Hematopoietic multipotent progenitor cell treated with erythropoietin and hydrocortisone succinate and interleukin-3 and kit ligand, for 8 days (in vitro differentiated cells): ENCODE data around the gene SLC24A3.
A peak's percentile ranks its signal among the peaks of the same experiment; 100 is the strongest.
"Not testable (repeated sequence)": the region's sequence is repeated elsewhere in the genome, so short reads cannot be mapped to it uniquely, and the experiment has no call there.

ENCODE experiments used
- DNase-seq: peaks from one replicate; pipeline ENCODE4 v3.0.0-alpha.2; 2015

The SLC24A3 gene

GRCh38 chr20:19730706-19731105 is 518.3 kb downstream of the SLC24A3 start:
- no peak for DNase-seq

GRCh38 chr20:19734811-19735210 is 522.4 kb downstream of the SLC24A3 start:
- DNase-seq: no peak

- DNase-seq: peak; percentile 52
These were observed 523.0 kb downstream of the SLC24A3 start for GRCh38 chr20:19735446-19735845.

- DNase-seq: no peak
These were observed 524.6 kb downstream of the SLC24A3 start for GRCh38 chr20:19737025-19737424.

GRCh38 chr20:19738951-19739350 is 526.5 kb downstream of the SLC24A3 start:
- DNase-seq: no peak

GRCh38 chr20:19739351-19739750 is 526.9 kb downstream of the SLC24A3 start:
- no peak for DNase-seq

GRCh38 chr20:19740512-19740911 is 528.1 kb downstream of the SLC24A3 start:
- DNase-seq: no peak

GRCh38 chr20:19741924-19742323 is 529.5 kb downstream of the SLC24A3 start:
- DNase-seq: no peak

- DNase-seq: no peak
These were observed 530.7 kb downstream of the SLC24A3 start for GRCh38 chr20:19742974-19743639.

- DNase-seq: no peak
These were observed 531.2 kb downstream of the SLC24A3 start for GRCh38 chr20:19743640-19743995.

GRCh38 chr20:19745106-19745505 is 532.7 kb downstream of the SLC24A3 start:
- no peak for DNase-seq

GRCh38 chr20:19745584-19745983 is 533.1 kb downstream of the SLC24A3 start:
- no peak for DNase-seq

- no peak for DNase-seq
These were observed 534.0 kb downstream of the SLC24A3 start for GRCh38 chr20:19746396-19746795.

GRCh38 chr20:19747903-19748302 is 535.5 kb downstream of the SLC24A3 start:
- no peak for DNase-seq

- DNase-seq: no peak
These were observed 536.2 kb downstream of the SLC24A3 start for GRCh38 chr20:19748681-19749080.

GRCh38 chr20:19749618-19750071 is 537.2 kb downstream of the SLC24A3 start:
- no peak for DNase-seq

GRCh38 chr20:19750101-19750606 is 537.7 kb downstream of the SLC24A3 start:
- DNase-seq: no peak

GRCh38 chr20:19750907-19751636 is 538.6 kb downstream of the SLC24A3 start:
- no peak for DNase-seq

GRCh38 chr20:19754201-19754600 is 541.8 kb downstream of the SLC24A3 start:
- DNase-seq: not testable (repeated sequence)

GRCh38 chr20:19756761-19757486 is 544.5 kb downstream of the SLC24A3 start:
- DNase-seq: no peak

- no peak for DNase-seq
These were observed 545.2 kb downstream of the SLC24A3 start for GRCh38 chr20:19757487-19758132.

GRCh38 chr20:19758133-19758500 is 545.7 kb downstream of the SLC24A3 start, which contains the start of gene RIN2:
Gene RIN2, plus strand, starts transcription at chr20:19758258. Its CDS starts 131,344 bp downstream, at chr20:19889602.
- DNase-seq: no peak
